Tibial nerve (tissue), 4 donors: ENCODE data around the gene KCTD14.

ENCODE experiments used
- CTCF ChIP-seq, 5 experiments: fragments of 200-600 bp in 3 of 5; fragments of 450-650 bp in 2 of 5; sonication (generic) in 3 of 5; IDR thresholded peaks; one replicate each; pipeline ENCODE4 v1.5.1; 2016 to 2019; ENCODE audit warnings: antibody characterized with exemption in 5 of 5, mild to moderate bottlenecking in 3 of 5, moderate library complexity in 2 of 5
- EP300 ChIP-seq, 2 donors: sonication (generic); formaldehyde crosslinking; IDR thresholded peaks; one replicate each; pipeline ENCODE4 v1.6.1; 2017; ENCODE audit warnings: antibody characterized with exemption in 2 of 2, mild to moderate bottlenecking in 1 of 2
- POLR2A ChIP-seq, 2 donors: fragments of 450-650 bp; IDR thresholded peaks; one replicate each; pipeline ENCODE4 v1.6.1; 2017; ENCODE audit warnings: antibody characterized with exemption in 2 of 2, mild to moderate bottlenecking in 2 of 2, moderate library complexity in 2 of 2

- TF ChIP-seq CTCF (IDR thresholded peaks at IDR 0.05) (no peak), POLR2A (IDR thresholded peaks at IDR 0.05) (no peak), EP300 (IDR thresholded peaks at IDR 0.05) (no peak)
These were observed 26.3 kb upstream of the KCTD14 start for GRCh38 chr11:78049348-78049747.
